Measurements from ENCODE around the gene SVIL. TPM values are rescaled to one million over a fixed set of nuclear protein-coding genes. Genes with fewer than 3 reads are reported as not detected.
"Not testable (repeated sequence)": the region's sequence is repeated elsewhere in the genome, so short reads cannot be mapped to it uniquely, and the experiment has no call there.

The SVIL gene
- total RNA-seq, 1 experiment from 2014 or later: 10.8 TPM

- DNase-seq (ENCODE audit: extremely low read depth, low read depth): no peak
Measured at GRCh38 chr10:29546773-29547313, 87.9 kb downstream of the SVIL start.

GRCh38 chr10:29545122-29545521 is 89.6 kb downstream of the SVIL start:
- DNase-seq (ENCODE audit: extremely low read depth, low read depth): no peak

- DNase-seq (ENCODE audit: extremely low read depth, low read depth): no peak
Measured at GRCh38 chr10:29543715-29544114, 91.1 kb downstream of the SVIL start.

GRCh38 chr10:29542723-29543122 is 92.0 kb downstream of the SVIL start:
- no peak for DNase-seq (ENCODE audit: extremely low read depth, low read depth)

- DNase-seq (ENCODE audit: extremely low read depth, low read depth): no peak
Measured at GRCh38 chr10:29541422-29542210, 93.2 kb downstream of the SVIL start.

GRCh38 chr10:29540016-29540415 is 94.8 kb downstream of the SVIL start:
- DNase-seq (ENCODE audit: extremely low read depth, low read depth): no peak

GRCh38 chr10:29539412-29539811 is 95.4 kb downstream of the SVIL start:
- no peak for DNase-seq (ENCODE audit: extremely low read depth, low read depth)

GRCh38 chr10:29537799-29538198 is 97.0 kb downstream of the SVIL start:
- no peak for DNase-seq (ENCODE audit: extremely low read depth, low read depth)

GRCh38 chr10:29536691-29537090 is 98.1 kb downstream of the SVIL start:
- not testable (repeated sequence) for DNase-seq (ENCODE audit: extremely low read depth, low read depth)

- DNase-seq (ENCODE audit: extremely low read depth, low read depth): no peak
Measured at GRCh38 chr10:29535778-29536453, 98.9 kb downstream of the SVIL start.

- no peak for DNase-seq (ENCODE audit: extremely low read depth, low read depth)
Measured at GRCh38 chr10:29535012-29535777, 99.6 kb downstream of the SVIL start.

GRCh38 chr10:29534590-29534989 is 100.2 kb downstream of the SVIL start:
- DNase-seq (ENCODE audit: extremely low read depth, low read depth): no peak

GRCh38 chr10:29533696-29534285 is 101.0 kb downstream of the SVIL start:
- DNase-seq (ENCODE audit: extremely low read depth, low read depth): no peak

- no peak for DNase-seq (ENCODE audit: extremely low read depth, low read depth)
Measured at GRCh38 chr10:29533046-29533445, 101.7 kb downstream of the SVIL start.

- DNase-seq (ENCODE audit: extremely low read depth, low read depth): no peak
Measured at GRCh38 chr10:29532256-29532878, 102.4 kb downstream of the SVIL start.

GRCh38 chr10:29530112-29530976 is 104.4 kb downstream of the SVIL start:
- DNase-seq (ENCODE audit: extremely low read depth, low read depth): no peak

GRCh38 chr10:29529146-29529545 is 105.6 kb downstream of the SVIL start:
- DNase-seq (ENCODE audit: extremely low read depth, low read depth): no peak

GRCh38 chr10:29525762-29526161 is 109.0 kb downstream of the SVIL start:
- no peak for DNase-seq (ENCODE audit: extremely low read depth, low read depth)

- no peak for DNase-seq (ENCODE audit: extremely low read depth, low read depth)
Measured at GRCh38 chr10:29524720-29525119, 110.1 kb downstream of the SVIL start.

All from NCI-H460 (cell line).